Thyroid gland (tissue), 4 donors: ENCODE data around the gene C10orf105.

ENCODE experiments used
- CTCF ChIP-seq, 6 experiments: fragments of 200-600 bp in 3 of 6; fragments of 450-650 bp in 3 of 6; sonication (generic) in 3 of 6; IDR thresholded peaks; one replicate each; pipeline ENCODE4 v1.5.1; 2016 to 2019; ENCODE audit warnings: antibody characterized with exemption in 6 of 6, mild to moderate bottlenecking in 2 of 6, inconsistent platforms in 1 of 6, moderate library complexity in 1 of 6
- POLR2A ChIP-seq, 2 donors: fragments of 450-650 bp; IDR thresholded peaks; one replicate each; pipeline ENCODE4 v1.6.1; 2017; ENCODE audit warnings: antibody characterized with exemption in 2 of 2, mild to moderate bottlenecking in 2 of 2, moderate library complexity in 1 of 2

GRCh38 chr10:71687480-71687879, 32.1 kb downstream of the C10orf105 start:
- no peak for TF ChIP-seq CTCF (IDR thresholded peaks at IDR 0.05)
- TF ChIP-seq POLR2A (IDR thresholded peaks at IDR 0.05) = no peak
